ENCODE results near the gene CERS6.

DNA sequence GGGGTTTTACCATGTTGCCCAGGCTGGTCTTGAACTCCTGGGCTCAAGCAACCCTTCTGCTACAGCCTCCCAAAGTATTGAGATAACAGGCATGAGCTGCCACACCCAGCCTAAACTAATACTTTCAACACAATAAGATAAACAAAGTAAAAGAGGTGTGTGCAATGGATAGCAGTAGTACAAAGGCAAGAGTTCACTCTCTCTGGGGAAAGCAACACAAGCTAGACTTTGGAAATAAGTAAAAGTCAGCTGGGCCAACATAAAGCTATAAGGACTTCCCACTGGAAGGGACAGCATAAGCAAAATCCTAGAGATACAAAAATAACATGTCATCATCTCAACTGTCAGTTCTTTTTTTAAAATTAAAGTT lies 341.2 kb downstream of the CERS6 start:
- TF ChIP-seq ELF4 (IDR thresholded peaks at IDR 0.05) (no peak), FOXK2 (IDR thresholded peaks at IDR 0.05) (no peak), ARNT (IDR thresholded peaks at IDR 0.05) (no peak), ZNF384 (IDR thresholded peaks at IDR 0.05) (no peak), FOXM1 (IDR thresholded peaks at IDR 0.05; ENCODE audit: borderline replicate concordance) (no peak), SP1 (IDR thresholded peaks at IDR 0.05) (no peak), BHLHE40 (IDR thresholded peaks at IDR 0.05; ENCODE audit: borderline replicate concordance) (no peak), TARDBP (IDR thresholded peaks at IDR 0.05) (no peak), CTBP1 (IDR thresholded peaks at IDR 0.05; ENCODE audit: borderline replicate concordance) (no peak), NFRKB (IDR thresholded peaks at IDR 0.05) (no peak), SUZ12 (IDR thresholded peaks at IDR 0.05) (no peak)
- TF ChIP-seq, protein P1, sequence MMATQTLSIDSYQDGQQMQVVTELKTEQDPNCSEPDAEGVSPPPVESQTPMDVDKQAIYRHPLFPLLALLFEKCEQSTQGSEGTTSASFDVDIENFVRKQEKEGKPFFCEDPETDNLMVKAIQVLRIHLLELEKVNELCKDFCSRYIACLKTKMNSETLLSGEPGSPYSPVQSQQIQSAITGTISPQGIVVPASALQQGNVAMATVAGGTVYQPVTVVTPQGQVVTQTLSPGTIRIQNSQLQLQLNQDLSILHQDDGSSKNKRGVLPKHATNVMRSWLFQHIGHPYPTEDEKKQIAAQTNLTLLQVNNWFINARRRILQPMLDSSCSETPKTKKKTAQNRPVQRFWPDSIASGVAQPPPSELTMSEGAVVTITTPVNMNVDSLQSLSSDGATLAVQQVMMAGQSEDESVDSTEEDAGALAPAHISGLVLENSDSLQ (IDR thresholded peaks at IDR 0.05) = no peak

All from HEK293T (cell line).